Measurements from ENCODE around the gene PCSK5.

The PCSK5 gene

GRCh38 chr9:76153339-76153738 is 262.9 kb downstream of the PCSK5 start:
- TF ChIP-seq EZH2 (optimal IDR thresholded peaks at IDR 0.05; ENCODE audit: low read depth, low read length) (no peak), EZH2phosphoT487 (IDR thresholded peaks at IDR 0.05; ENCODE audit: low read length) (no peak)
- TF ChIP-seq, protein P1, sequence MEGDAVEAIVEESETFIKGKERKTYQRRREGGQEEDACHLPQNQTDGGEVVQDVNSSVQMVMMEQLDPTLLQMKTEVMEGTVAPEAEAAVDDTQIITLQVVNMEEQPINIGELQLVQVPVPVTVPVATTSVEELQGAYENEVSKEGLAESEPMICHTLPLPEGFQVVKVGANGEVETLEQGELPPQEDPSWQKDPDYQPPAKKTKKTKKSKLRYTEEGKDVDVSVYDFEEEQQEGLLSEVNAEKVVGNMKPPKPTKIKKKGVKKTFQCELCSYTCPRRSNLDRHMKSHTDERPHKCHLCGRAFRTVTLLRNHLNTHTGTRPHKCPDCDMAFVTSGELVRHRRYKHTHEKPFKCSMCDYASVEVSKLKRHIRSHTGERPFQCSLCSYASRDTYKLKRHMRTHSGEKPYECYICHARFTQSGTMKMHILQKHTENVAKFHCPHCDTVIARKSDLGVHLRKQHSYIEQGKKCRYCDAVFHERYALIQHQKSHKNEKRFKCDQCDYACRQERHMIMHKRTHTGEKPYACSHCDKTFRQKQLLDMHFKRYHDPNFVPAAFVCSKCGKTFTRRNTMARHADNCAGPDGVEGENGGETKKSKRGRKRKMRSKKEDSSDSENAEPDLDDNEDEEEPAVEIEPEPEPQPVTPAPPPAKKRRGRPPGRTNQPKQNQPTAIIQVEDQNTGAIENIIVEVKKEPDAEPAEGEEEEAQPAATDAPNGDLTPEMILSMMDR (IDR thresholded peaks at IDR 0.05; ENCODE audit: low read length), result no peak

DNA sequence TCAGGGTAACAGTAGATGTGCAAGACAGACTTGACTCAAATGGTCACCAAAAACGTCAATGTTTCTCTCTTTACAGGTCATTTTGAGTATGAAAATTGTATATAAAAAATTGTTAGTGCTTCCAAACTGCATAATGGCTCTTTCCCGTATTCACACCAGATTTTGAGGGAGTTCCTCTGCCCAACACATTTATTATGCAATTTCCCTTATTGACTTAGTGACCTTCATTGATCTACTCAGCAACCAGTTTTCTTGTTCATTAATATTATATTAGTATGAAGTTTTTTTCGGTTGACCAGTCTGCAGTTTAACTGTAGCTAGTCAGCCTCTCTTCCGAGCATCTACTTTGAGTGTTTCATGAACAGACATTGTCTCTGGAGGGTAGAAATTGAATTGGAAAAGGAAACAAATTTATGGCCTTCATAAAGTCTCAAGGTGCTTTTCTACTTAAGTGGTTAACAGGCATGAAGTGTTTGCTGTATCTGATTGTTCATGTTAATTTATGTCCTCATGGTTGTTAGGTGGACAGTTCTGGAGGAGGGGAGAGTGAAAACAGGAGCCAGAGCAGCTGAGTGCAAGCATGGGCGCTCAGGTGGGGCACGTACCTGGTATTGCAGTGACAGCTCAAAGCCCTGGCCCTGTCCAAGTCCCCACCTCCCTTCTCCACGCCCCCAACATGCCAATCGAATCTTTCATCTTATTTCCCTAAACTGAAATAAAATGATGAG is 263.6 kb downstream of the PCSK5 start:
- no peak overlapping the region for H3K4me3 ChIP-seq (ENCODE audit: low read length)
- no peaks in the 10 kb centered on the region for H3K27me3 ChIP-seq (replicated peaks; ENCODE audit: insufficient read depth, low read length)
- H3F3A ChIP-seq (ENCODE audit: insufficient read depth, low read length), result no peaks in the 10 kb centered on the region
- no peak overlapping the region for H2AFZ ChIP-seq (ENCODE audit: low read length)
- DNase-seq, result no peak
- H4K20me1 ChIP-seq (ENCODE audit: insufficient read depth, low read length), result no peaks in the 10 kb centered on the region
- no peaks in the 10 kb centered on the region for H3K36me3 ChIP-seq (replicated peaks; ENCODE audit: insufficient read depth, low read length)
- H3K79me2 ChIP-seq (ENCODE audit: low read length), result no peaks in the 10 kb centered on the region
- no peak overlapping the region for H3K4me2 ChIP-seq (ENCODE audit: low read depth, low read length)
- no peaks in the 10 kb centered on the region for H3K9me3 ChIP-seq (replicated peaks; ENCODE audit: insufficient read depth, low read length)
- no peak overlapping the region for H3K9ac ChIP-seq (ENCODE audit: low read length)
- H3K4me1 ChIP-seq (ENCODE audit: low read length), result 0 out of 2 replicates have a peak, but pooled peaks cover 5% of the 10 kb centered on the region
- H3K27ac ChIP-seq (ENCODE audit: low read length), result no peak overlapping the region
- TF ChIP-seq, protein P1 (IDR thresholded peaks at IDR 0.05; ENCODE audit: low read length), result no peak
- TF ChIP-seq EZH2phosphoT487 (IDR thresholded peaks at IDR 0.05; ENCODE audit: low read length) (no peak), EZH2 (optimal IDR thresholded peaks at IDR 0.05; ENCODE audit: low read depth, low read length) (no peak)
- no peaks in the 10 kb centered on the region for H3K9me2 ChIP-seq (replicated peaks; ENCODE audit: insufficient read depth, low read length)

More at GRCh38 chr9:76153339-76153738, 262.9 kb downstream of the PCSK5 start:
- H4K20me1 ChIP-seq (ENCODE audit: insufficient read depth, low read length), result no peaks in the 10 kb centered on the region
- no peaks in the 10 kb centered on the region for H3F3A ChIP-seq (ENCODE audit: insufficient read depth, low read length)
- H3K9ac ChIP-seq (ENCODE audit: low read length), result no peak overlapping the region
- no peak overlapping the region for H3K4me2 ChIP-seq (ENCODE audit: low read depth, low read length)
- no peaks in the 10 kb centered on the region for H3K9me3 ChIP-seq (replicated peaks; ENCODE audit: insufficient read depth, low read length)
- no peaks in the 10 kb centered on the region for H3K27me3 ChIP-seq (replicated peaks; ENCODE audit: insufficient read depth, low read length)
- H2AFZ ChIP-seq (ENCODE audit: low read length), result no peak overlapping the region
- no peak for DNase-seq
- 0 out of 2 replicates have a peak, but pooled peaks cover 5% of the 10 kb centered on the region for H3K4me1 ChIP-seq (ENCODE audit: low read length)
- H3K79me2 ChIP-seq (ENCODE audit: low read length), result no peaks in the 10 kb centered on the region
- H3K36me3 ChIP-seq (replicated peaks; ENCODE audit: insufficient read depth, low read length), result no peaks in the 10 kb centered on the region
- no peak overlapping the region for H3K27ac ChIP-seq (ENCODE audit: low read length)
- H3K9me2 ChIP-seq (replicated peaks; ENCODE audit: insufficient read depth, low read length), result no peaks in the 10 kb centered on the region
- no peak overlapping the region for H3K4me3 ChIP-seq (ENCODE audit: low read length)

DNA sequence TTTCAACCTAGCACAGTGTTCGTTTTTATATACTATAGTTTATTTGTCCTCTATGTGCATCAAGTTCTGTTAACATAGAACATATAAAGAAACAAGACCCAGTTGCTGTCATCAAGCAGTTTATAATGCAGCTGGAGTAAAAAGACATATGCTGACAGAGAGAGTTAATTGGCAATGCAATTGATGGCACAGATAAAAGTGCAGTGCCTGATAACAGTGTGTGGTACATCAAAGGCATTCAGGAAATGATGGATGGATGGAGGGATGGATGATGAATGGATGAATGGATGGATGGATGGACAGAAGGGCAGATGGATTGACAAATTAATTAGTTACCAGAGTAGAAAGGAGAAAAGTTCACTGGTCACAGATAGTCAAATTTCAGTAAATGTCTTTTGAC is 264.9 kb downstream of the PCSK5 start:
- Histone ChIP-seq H3K9me2 (replicated peaks; ENCODE audit: insufficient read depth, low read length) (no peaks in the 10 kb centered on the region), H3K9ac (ENCODE audit: low read length) (no peak overlapping the region), H2AFZ (ENCODE audit: low read length) (no peak overlapping the region), H3K9me3 (replicated peaks; ENCODE audit: insufficient read depth, low read length) (no peaks in the 10 kb centered on the region), H3K27me3 (replicated peaks; ENCODE audit: insufficient read depth, low read length) (no peaks in the 10 kb centered on the region), H3K4me3 (ENCODE audit: low read length) (no peak overlapping the region), H3F3A (ENCODE audit: insufficient read depth, low read length) (no peaks in the 10 kb centered on the region), H3K27ac (ENCODE audit: low read length) (no peak overlapping the region), H3K79me2 (ENCODE audit: low read length) (no peaks in the 10 kb centered on the region), H3K4me1 (ENCODE audit: low read length) (0 out of 2 replicates have a peak, but pooled peaks cover 5% of the 10 kb centered on the region), H4K20me1 (ENCODE audit: insufficient read depth, low read length) (no peaks in the 10 kb centered on the region), H3K36me3 (replicated peaks; ENCODE audit: insufficient read depth, low read length) (no peaks in the 10 kb centered on the region), H3K4me2 (ENCODE audit: low read depth, low read length) (no peak overlapping the region)
- DNase-seq, result no peak
- TF ChIP-seq, protein P1 (IDR thresholded peaks at IDR 0.05; ENCODE audit: low read length), result no peak
- TF ChIP-seq EZH2phosphoT487 (IDR thresholded peaks at IDR 0.05; ENCODE audit: low read length) (no peak), EZH2 (optimal IDR thresholded peaks at IDR 0.05; ENCODE audit: low read depth, low read length) (no peak)
